ENCODE data around the gene CHMP6. TPM values are rescaled to one million over a fixed set of nuclear protein-coding genes. Genes with fewer than 3 reads are reported as not detected.

The CHMP6 gene
- total and polyA plus RNA-seq, 9 of the 15 experiments (the other 6 are each of a cell fraction or from before 2014, with no cell fraction given), result 0.25 to 30.4 (median 13.4) TPM

DNA sequence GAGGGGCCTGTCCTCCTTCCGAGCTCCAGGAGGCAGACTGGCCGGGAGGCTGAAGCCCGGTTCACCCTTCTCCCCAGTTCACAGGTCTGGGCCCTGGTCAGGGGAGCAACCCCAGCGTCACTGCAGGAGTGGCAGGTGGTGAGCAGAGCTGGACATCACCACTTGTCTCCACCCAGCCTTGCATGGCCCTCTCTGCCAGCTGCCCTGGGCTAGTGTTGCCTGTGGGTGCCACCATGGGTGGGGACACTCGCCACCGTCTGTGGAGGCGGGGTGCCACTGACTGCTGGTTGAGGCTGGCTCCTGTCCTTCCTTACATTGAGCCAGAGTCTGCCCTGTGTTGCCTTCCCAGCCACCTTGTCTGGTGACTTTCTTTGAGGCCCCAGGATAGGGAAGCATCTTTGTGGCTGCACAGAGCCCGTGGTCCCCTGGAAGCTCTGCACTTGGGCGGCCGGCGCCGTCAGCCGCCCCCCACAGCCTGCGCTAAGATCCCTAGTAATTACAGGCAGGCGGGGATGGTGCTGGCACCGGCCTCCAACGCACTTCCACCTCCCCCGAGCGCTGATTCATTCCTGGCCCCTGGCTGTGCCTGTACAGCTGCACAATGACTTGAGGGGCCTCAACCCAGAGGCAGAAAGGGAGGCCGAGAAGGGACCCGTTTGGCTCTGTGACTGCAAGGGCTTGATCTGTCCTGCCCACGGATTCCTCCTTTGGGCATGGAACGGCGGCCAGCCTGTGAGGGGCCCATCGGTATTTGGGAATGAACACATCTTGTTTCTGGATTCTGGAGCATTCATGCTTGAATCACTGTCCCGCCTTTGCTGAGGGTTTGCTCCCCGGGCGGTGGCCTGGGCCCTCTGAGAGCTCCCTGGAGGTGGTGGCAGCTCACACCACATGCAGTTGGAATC is 48.5 kb downstream of the CHMP6 start (continued):
- TF ChIP-seq, protein P1, sequence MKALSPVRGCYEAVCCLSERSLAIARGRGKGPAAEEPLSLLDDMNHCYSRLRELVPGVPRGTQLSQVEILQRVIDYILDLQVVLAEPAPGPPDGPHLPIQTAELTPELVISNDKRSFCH (CRISPR knock-in tag; IDR thresholded peaks at IDR 0.05), result no peak
- TF ChIP-seq, protein P1 (tag; IDR thresholded peaks at IDR 0.05), result no peak
- TF ChIP-seq MTF1 (CRISPR knock-in tag; IDR thresholded peaks at IDR 0.05; ENCODE audit: borderline replicate concordance) (no peak), TRIM24 (IDR thresholded peaks at IDR 0.05) (no peak), ASH1L (IDR thresholded peaks at IDR 0.05; ENCODE audit: borderline replicate concordance, low read depth, partially characterized antibody) (no peak), ZC3H4 (CRISPR knock-in tag; IDR thresholded peaks at IDR 0.05; ENCODE audit: borderline replicate concordance) (no peak), EGR1 (conservative IDR thresholded peaks at IDR 0.05) (peak; percentile 72), KDM2B (CRISPR knock-in tag; IDR thresholded peaks at IDR 0.05) (no peak), MYNN (IDR thresholded peaks at IDR 0.05) (peak; percentile 57; the same call in 1 of the 2 replicates), MYNN (CRISPR knock-in tag; IDR thresholded peaks at IDR 0.05) (no peak), STAG1 (CRISPR knock-in tag; IDR thresholded peaks at IDR 0.05; ENCODE audit: borderline replicate concordance) (no peak), BCL6 (CRISPR knock-in tag; IDR thresholded peaks at IDR 0.05) (no peak), ATF1 (CRISPR knock-in tag; IDR thresholded peaks at IDR 0.05) (no peak), ATF1 (tag; IDR thresholded peaks at IDR 0.05) (no peak), IFI16 (CRISPR knock-in tag; IDR thresholded peaks at IDR 0.05) (no peak), HNRNPK (IDR thresholded peaks at IDR 0.05; ENCODE audit: low read depth, low read length, poor library complexity, severe bottlenecking) (no peak)
- TF ChIP-seq, protein P2, sequence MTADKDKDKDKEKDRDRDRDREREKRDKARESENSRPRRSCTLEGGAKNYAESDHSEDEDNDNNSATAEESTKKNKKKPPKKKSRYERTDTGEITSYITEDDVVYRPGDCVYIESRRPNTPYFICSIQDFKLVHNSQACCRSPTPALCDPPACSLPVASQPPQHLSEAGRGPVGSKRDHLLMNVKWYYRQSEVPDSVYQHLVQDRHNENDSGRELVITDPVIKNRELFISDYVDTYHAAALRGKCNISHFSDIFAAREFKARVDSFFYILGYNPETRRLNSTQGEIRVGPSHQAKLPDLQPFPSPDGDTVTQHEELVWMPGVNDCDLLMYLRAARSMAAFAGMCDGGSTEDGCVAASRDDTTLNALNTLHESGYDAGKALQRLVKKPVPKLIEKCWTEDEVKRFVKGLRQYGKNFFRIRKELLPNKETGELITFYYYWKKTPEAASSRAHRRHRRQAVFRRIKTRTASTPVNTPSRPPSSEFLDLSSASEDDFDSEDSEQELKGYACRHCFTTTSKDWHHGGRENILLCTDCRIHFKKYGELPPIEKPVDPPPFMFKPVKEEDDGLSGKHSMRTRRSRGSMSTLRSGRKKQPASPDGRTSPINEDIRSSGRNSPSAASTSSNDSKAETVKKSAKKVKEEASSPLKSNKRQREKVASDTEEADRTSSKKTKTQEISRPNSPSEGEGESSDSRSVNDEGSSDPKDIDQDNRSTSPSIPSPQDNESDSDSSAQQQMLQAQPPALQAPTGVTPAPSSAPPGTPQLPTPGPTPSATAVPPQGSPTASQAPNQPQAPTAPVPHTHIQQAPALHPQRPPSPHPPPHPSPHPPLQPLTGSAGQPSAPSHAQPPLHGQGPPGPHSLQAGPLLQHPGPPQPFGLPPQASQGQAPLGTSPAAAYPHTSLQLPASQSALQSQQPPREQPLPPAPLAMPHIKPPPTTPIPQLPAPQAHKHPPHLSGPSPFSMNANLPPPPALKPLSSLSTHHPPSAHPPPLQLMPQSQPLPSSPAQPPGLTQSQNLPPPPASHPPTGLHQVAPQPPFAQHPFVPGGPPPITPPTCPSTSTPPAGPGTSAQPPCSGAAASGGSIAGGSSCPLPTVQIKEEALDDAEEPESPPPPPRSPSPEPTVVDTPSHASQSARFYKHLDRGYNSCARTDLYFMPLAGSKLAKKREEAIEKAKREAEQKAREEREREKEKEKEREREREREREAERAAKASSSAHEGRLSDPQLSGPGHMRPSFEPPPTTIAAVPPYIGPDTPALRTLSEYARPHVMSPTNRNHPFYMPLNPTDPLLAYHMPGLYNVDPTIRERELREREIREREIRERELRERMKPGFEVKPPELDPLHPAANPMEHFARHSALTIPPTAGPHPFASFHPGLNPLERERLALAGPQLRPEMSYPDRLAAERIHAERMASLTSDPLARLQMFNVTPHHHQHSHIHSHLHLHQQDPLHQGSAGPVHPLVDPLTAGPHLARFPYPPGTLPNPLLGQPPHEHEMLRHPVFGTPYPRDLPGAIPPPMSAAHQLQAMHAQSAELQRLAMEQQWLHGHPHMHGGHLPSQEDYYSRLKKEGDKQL (CRISPR knock-in tag; IDR thresholded peaks at IDR 0.05; ENCODE audit: borderline replicate concordance), result no peak
